AG09319 (cell line): ENCODE results near the gene ZAR1.

Experiments used
- DNase-seq: peaks from one replicate; pipeline ENCODE4 v3.0.0-alpha.2; 2010; ENCODE audit warnings: low read depth; ENCODE audit errors: extremely low read depth
- TF ChIP-seq, protein P1 (sequence below): IDR thresholded peaks from 2 replicates; pipeline ENCODE4 v1.5.1; 2011; ENCODE audit warnings: low read depth, mild to moderate bottlenecking, inconsistent platforms, low read length, moderate library complexity

Gene ZAR1

DNA sequence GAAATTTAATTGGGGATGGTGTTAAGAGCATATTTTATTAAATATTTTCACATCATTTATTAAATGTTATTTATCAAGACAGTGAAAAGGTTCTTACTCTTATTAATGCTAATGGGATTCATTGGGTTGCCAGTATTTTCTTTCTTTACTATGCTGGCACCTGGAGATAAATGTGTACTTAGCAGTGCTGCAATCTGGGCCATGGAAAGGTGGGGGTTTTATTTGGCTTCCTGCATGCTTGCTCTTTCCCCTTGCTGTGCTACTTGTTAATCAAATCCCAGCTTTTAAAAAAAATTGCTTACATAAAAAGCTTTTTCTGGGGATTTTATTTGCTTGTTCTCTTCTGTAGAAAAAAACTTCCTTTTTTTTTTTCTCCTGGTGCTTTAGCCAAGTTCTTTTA is 48.3 kb downstream of the ZAR1 start:
- TF ChIP-seq, protein P1, sequence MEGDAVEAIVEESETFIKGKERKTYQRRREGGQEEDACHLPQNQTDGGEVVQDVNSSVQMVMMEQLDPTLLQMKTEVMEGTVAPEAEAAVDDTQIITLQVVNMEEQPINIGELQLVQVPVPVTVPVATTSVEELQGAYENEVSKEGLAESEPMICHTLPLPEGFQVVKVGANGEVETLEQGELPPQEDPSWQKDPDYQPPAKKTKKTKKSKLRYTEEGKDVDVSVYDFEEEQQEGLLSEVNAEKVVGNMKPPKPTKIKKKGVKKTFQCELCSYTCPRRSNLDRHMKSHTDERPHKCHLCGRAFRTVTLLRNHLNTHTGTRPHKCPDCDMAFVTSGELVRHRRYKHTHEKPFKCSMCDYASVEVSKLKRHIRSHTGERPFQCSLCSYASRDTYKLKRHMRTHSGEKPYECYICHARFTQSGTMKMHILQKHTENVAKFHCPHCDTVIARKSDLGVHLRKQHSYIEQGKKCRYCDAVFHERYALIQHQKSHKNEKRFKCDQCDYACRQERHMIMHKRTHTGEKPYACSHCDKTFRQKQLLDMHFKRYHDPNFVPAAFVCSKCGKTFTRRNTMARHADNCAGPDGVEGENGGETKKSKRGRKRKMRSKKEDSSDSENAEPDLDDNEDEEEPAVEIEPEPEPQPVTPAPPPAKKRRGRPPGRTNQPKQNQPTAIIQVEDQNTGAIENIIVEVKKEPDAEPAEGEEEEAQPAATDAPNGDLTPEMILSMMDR: no peak
- no peak for DNase-seq

- TF ChIP-seq, protein P1: no peak
- DNase-seq: no peak
Measured at GRCh38 chr4:48539597-48539996, 49.5 kb downstream of the ZAR1 start.

GRCh38 chr4:48542888-48543287 is 52.8 kb downstream of the ZAR1 start:
- TF ChIP-seq, protein P1: no peak
- DNase-seq: no peak

GRCh38 chr4:48543796-48544195 is 53.7 kb downstream of the ZAR1 start:
- DNase-seq: no peak
- TF ChIP-seq, protein P1: no peak
